ENCODE results near the gene TMEM129.
A peak's percentile ranks its signal among the peaks of the same experiment; 100 is the strongest.

DNA sequence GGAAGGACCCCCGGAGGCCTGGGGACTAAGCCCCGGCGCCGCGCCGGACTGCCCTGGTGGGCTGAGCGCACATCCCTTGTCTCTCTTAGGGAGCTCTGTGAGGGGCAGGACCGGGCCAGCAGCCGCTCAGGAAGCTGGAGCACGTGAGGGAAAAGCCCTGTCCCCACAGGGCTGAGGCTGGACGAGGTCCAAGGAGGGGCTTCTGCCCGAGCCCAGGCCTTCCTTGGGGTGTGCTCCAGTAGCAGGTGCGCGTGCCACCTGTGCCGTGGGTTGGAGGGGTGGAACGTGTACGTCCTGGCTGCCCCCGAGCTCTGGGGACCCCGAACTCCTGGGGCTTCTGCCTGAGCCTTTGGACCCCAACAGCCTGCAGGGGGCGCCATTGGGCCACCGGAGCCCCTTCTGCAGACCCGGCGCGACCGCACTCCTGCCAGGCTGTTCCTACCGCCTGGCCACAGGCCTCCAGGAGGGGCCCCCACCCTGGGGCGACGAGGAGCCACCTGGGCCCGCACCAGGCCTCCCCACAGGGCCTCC, 27.4 kb upstream of the TMEM129 start:
- peak; percentile 93 for TF ChIP-seq CTCF (conservative IDR thresholded peaks at IDR 0.05)
- TF ChIP-seq EZH2 (IDR thresholded peaks at IDR 0.05; ENCODE audit: low read depth) = no peak

Data from PC-9 (cell line).